GM19351 (cell line): ENCODE data around the gene ATG12.
A peak's percentile ranks its signal among the peaks of the same experiment; 100 is the strongest.
"Not testable (repeated sequence)": the region's sequence is repeated elsewhere in the genome, so short reads cannot be mapped to it uniquely, and the experiment has no call there.

Experiments used
- ATAC-seq: cut with Tn5 transposase; IDR thresholded peaks from one replicate; pipeline ENCODE4 v1.9.1; 2021; ENCODE audit warnings: mild to moderate bottlenecking, moderate library complexity; ENCODE audit not compliant: unreplicated experiment

Gene ATG12

DNA sequence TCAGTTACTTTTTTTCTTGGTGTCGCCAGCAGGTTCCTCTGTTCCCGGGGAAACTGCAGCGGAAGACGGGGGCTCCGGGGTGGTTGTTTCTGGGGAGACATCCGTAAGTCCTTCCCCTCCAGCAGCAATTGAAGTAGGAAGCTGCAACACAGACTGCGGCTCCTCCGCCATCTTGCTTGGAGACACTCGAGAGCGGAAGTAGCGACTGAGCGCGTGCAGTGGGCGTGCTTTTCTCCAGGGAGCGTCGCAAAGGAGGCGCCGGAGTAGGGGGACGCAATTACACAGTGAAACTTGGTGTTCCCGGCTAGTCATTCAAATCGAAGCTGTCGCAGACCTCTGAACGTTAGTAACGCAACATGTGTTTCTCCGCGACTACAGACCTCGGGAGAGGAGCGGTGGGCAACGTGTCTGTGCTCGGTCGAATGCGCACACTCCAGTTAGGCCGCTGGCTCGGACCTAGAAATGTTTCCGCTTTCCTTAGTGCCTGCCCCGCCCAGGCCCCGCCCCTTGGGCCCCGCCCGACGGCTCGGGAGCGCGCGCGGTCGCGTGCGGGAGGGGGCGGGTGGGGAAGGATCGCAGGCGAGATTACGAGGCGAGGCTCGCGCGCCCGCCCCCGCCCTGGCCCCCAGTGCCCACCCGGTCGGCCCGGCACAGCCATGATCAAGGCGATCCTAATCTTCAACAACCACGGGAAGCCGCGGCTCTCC lies at the start of gene ATG12, which contains the start of gene AP3S1:
Gene ATG12, minus strand, starts transcription at position 184 of the 707 bp plus-strand sequence. Its CDS starts 13 bp downstream, at position 171.
Gene AP3S1, plus strand, starts transcription at position 554 of the 707 bp plus-strand sequence. Its CDS starts 103 bp downstream, at position 657.
- peak; percentile 84 for ATAC-seq

DNA sequence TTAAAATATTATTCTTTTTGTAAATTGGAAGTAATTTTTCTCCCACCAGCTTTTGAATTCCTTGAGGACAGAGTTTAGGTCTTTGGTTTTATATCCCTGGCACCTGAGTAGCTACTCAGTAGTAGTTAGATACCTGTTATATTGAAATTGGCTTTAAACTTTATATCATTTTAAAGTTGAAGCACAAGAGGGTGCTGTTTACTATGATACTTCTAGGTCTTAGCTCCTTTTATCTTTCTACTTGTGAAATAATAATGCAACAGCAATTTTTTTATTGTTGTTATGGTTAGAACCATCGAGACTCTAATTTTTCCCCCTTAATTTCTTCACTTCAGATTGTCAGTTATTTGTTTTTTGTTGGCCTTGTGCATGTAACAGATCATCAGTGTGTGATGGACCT lies 46.7 kb upstream of the ATG12 start:
- no peak for ATAC-seq

DNA sequence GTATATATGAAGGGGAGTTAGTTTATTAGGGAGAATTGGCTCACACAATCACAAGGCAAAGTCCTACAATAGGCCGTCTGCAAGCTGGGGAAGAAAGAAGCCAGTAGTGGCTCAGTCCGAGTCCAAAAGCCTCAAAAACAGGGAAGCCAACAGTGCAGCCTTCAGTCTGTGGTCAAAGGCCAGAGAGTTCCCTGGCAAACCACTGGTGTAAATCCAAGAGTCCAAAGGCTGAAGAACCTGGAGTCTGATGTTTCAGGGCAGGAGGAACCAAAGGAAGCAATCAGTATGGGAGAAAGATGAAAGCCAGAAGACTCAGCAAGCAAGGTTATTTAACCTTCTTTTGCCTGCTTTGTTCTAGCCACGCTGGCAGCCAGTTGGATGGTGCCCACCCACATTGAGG lies 43.8 kb upstream of the ATG12 start:
- not testable (repeated sequence) for ATAC-seq

DNA sequence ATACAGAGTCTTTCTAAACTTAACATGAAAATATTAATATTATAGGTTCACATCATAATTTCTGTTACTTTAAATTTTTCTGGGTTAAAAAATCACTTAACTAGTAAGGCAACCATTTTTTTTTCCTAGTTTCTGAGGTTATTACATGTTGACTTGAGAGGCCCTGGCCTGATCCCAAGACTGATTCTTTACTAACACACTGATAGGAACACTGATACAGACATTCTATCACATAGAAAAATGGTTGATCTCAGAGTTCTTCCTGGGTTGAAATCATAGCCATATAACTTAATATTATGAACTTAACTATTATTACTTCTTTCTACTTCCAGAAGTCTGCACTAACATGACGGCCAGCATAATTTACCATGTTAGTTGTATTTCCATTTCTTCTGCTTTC lies 43.3 kb upstream of the ATG12 start:
- ATAC-seq, result no peak

DNA sequence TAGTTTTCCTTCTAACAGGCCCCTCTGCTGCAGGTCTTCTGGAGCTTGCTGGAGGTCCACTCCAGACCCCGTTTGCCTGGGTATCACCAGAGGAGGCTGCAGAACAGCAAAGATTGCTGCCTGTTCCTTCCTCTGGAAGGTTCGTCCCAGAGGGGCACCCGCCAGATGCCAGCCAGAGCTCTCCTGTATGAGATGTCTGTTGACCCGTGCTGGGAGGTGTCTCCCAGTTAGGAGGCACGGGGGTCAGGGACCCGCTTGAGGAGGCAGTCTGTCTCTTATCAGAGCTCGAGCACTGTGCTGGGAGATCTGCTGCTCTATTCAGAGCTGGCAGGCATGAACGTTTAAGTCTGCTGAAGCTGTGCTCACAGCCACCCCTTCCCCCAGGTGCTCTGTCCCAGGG lies 41.1 kb upstream of the ATG12 start:
- not testable (repeated sequence) for ATAC-seq

DNA sequence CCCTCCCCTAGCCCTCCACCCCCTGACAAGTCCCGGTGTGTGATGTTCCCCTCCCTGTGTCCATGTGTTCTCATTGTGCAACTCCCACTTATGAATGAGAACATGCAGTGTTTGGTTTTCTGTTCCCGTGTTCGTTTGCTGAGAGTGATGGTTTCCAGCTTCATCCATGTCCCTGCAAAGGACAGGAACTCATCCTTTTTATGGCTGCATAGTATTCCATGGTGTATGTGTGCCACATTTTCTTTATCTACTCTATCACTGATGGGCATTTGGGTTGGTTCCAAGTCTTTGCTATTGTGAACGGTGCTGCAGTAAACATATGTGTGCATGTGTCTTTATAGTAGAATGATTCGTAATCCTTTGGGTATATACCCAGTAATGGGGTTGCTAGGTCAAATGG lies 36.0 kb upstream of the ATG12 start:
- not testable (repeated sequence) for ATAC-seq

DNA sequence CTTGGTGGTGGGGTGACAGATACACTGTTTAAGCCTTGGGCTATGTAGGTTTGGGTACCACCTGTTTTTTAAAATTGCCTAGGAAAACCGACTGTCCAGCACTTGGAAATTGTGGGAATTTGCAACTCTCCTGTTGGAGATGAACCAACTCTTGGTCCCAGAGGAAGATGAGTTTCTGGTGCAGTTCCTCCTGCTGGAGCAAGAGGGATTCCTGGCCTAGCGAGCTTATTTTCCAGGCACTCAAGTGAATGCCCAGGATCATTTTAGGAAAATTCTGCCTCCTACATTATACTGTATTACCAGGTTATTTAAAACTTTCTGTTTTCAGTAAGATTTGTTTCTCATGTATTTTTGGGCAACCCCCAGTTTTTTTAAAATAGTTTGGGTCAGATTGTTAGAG lies 34.1 kb upstream of the ATG12 start:
- ATAC-seq, result no peak

DNA sequence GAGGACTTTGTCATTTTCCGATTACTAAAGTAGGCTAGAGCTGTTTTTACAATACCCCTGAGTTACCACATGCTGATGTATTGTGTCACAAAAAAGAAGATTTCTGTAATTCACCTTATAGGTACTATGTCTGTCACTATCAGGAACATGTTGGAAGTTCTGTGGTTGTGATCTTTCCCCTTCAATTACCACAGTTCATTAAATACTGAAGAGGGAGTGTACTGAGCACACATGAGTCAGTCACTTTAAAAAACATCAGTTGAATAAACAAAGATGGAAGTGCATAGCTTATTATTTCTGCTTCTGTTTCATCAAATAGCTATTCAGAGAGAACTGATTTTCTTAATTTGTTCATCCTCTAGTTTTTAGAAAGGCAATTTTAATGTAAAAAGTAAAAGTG lies 32.0 kb upstream of the ATG12 start:
- ATAC-seq, result no peak

DNA sequence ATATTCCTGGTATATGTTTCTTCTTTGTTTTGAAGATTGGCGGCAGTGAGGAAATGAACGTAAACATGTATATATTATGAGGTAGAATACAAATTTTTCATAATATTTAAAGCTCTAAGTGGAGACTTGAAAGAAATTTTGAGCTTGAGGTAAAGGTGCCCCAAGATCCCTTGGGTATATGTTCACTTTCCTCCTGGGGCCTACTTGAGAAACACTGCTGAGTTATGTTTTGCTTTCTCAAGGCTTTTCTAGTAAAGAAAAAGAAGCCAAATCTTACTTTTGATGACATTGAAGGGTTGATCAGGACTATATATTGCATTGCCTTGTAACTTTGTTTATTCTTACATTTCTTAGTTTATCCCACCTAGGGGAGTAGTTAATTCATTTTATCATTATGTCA lies 31.1 kb upstream of the ATG12 start:
- ATAC-seq, result no peak

DNA sequence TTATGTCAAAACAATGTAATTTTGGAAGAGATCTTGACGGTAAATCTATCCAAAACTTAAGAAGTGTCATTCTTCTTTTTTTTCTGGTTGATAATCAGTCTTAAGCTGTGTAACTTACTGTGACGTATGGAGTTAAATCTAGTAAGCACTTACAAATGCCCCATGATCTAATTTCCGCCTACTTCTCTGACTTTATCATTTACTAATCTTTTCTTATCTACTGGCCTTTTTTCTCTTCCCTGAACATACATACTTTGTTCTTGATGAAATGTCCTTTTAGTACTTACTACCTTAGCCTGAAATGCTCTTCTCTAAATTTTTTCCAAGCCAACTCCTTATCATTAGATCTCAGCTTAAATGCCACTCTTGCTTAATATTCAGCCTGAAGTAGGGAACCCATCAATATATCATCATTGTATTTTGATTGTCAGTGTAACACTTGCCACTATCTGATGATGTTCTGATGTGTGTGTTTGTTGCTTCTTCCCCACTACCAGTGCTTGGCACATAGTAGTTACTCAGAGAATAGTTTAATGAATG lies 28.0 kb upstream of the ATG12 start:
- ATAC-seq, result no peak

DNA sequence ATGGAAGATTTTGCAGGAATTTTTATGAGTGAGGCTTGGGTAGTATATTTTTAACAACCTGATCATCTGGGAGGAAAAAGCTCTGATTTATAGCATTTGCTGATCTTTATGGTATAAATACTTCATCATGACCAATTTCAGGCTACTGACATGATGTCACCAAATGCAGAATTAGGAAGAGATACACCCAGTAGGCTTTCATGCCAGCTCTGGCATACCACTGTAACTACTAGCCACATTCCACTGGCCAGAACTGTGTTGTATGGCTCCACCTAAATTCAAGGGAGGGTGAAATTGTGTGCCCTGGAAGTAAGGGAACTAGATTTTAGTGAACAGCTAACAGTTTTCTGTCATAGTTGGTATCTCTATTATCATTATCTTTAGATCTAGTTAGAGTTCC lies 18.0 kb upstream of the ATG12 start:
- ATAC-seq, result no peak

DNA sequence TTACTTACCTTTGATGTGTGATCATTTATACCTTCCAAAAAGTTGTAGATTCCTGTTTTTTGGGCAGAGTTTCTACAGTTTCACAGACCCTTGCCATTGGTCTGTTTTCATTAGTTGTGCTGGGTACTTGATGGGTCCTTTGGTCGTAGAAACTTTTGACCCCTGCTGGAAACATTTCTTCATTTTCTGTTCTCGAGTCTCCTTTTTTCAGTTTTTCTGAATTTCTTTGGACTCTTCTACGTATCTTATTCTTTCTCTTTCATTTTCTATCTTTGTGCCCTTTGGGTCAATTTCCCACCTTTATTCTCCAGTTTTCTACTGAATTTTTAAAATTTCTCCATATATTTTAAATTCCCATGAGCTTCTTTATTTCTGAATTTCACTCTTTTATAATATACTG lies 17.0 kb upstream of the ATG12 start:
- ATAC-seq, result peak; percentile 47

DNA sequence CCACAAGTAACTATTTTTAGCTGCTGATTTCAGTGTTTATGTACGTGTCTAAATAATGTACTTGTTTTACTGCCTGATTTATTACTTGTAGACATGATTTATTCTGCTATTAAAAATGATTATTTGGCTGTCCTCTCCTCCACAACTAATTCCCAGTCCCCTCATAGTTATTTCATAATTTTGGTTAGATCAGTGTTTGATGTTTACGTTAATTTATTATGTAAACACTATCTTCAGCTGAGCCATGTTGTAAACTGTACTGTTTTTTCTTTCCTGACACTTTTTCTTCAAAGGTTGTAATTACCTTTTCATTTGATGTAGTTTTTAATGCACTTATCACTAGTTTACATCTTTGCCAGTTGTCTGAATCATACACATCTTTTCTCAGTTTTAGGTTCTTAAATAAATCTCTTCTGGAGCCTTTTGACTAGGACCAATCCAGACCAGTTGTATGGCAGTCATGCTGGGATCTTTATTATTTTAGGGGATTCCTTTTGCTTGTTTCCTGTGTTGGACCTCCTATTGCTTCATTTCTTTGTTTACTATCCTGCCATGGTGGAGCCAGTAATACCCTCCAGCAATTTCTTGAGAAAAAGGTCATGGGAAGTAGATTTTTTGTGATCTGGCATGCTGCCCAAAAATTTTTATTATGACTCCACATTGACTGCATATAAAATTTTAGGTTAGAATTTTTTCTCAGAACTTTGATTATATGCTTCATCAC lies 16.4 kb upstream of the ATG12 start:
- ATAC-seq, result peak; percentile 26

DNA sequence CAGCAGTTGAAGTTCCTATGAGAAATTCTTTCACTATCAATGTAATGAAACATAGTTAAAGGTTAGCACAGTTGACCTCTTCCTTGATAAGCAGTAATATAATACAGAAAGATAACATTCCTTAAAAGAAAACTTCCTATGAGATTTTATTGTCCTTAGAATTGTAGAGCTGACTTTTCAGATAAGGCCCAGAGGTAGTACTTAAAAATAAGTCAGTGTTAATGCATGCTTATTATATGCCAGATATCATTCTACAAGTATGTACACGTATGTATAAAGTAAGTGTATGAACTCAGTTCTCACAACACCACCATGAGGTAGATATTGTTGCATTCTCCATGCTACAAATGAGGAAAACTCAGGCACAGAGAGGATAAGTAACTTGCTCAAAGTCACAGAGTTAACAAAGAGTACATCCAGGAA lies 15.7 kb upstream of the ATG12 start:
- no peak for ATAC-seq

DNA sequence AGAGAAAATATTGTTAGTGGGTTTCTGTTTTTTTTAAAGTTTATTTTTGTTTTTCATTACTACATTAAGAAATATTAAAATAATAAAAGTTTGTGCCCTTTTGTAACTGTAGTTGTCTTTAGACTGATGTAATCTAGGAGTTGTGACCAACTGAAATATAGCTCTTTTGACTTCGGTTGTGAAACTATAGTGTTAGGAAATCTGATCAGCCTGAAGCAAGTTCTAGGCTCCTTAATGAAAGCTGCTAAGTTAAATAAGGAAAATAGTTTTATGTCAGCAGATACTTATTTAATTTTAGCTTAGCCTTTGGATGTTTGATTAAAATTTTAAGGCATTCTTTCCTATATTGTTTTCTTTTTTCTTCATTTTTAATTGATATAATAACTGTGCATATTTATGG lies 14.6 kb upstream of the ATG12 start:
- no peak for ATAC-seq

DNA sequence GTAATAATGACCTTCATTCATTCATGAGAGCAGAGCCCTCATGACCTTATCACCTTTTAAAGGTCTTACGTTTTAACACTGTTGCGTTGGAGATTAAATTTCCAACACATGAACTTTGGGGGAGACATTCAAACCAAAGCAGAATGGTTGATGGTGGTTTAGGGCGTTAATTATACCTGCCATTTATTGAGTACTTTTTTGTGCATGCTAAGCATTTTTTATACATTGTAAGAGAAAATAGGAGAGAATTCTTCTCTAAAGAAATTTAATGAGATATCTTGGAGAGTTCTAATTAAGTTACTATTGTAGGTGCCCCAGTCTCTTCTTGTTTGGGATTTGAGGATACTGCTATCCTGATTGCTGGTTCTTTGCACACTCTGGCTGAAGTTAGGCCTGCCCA lies 12.8 kb upstream of the ATG12 start:
- no peak for ATAC-seq

DNA sequence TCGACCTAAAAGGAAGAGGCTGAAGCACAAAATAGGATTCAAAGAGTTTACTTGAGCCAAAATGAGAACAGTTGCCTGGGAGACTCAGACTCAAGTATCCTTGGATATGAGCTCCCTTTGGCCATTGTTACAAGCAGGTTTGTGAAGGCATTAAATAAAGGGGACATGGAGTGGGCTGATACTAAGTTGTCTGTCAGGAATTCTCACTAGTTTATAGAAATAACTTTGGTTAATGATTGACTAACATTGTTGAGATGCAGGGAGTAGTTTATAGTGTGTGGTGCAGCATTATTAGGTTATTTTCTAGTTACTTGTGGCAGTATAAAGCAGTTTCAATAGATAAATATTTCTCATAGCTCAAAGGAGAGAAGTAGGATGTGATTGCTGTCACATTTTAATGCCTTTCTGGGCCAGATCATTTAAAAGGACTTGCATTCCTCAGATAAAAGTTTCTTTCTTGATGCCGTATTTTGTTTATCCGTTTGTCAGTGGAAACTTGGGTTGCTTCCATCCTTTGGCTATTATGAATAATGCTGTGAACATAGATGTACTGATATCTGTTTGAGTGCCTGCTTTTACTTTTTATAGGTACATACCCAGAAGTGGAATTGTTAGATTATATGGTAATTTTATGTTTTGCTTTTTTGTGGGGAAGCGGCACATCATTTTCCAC lies 9.5 kb upstream of the ATG12 start:
- no peak for ATAC-seq

DNA sequence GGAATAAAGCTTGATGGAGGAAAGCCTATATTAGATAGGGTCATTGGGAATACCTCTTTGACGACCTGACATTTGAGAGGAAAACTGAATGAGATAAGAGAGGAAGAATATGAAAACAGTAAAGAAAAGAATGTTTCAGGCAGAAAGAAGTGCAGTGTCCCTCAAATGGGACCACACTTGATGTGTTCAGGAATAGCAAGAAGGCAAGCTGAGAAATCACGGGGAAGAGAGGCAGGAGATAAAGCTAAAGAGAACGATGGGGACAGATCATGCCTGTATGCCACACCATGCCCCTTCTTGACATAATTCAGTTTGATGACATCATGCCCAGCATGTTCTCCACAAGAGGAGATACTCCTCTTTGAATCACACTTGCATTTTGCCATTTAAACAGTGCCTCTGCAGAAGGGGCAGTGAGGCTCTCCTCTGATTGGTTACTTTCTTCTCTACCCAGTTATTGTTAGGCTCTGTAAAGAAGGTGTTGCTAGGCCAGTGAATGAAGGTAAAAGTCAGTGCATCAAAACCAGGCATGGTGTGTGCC lies 8.0 kb upstream of the ATG12 start:
- ATAC-seq, result no peak

DNA sequence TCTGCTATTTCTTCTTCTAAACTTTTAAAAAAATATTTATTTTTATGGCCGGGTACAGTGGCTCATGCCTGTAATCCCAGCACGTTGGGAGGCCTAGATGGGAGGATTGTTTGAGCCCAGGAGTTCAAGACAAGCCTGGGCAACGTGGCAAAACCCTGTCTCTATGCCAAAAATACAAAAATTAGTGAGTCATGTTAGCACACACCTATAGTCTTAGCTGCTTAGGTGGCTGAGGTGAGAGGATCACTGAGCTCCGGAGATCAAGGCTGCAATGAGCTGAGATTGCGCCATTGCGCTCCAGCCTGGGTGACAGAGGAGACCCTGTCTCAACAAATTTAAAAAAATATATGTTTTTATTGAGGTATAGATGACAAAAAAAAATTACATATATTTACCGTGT lies 5.9 kb upstream of the ATG12 start:
- no peak for ATAC-seq

DNA sequence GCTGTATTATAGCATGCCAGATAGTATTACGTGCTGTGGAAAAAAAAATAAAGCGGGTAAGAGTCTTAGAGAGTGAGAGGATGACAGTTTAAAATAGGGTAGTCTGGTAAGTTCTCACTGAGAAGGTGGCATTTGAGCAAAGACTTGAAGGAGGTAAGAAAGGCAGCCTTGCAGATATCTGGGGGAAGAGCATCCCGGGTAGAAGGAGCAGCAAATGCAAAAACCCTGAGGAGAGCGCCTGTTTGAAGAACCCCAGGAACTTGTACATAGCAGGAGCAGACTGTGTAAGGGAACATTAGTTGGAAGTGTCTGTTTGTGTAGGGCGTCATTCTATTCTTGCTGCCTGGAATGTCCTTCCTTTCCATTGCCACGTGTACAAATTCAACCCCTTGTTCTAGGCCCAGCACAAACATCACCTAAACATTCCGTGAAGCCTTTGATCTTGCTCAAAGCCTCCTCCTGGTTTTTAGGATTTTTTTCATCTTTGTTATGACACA lies 3.0 kb upstream of the ATG12 start:
- ATAC-seq, result no peak
